ENCODE data around the gene ATXN1.

DNA sequence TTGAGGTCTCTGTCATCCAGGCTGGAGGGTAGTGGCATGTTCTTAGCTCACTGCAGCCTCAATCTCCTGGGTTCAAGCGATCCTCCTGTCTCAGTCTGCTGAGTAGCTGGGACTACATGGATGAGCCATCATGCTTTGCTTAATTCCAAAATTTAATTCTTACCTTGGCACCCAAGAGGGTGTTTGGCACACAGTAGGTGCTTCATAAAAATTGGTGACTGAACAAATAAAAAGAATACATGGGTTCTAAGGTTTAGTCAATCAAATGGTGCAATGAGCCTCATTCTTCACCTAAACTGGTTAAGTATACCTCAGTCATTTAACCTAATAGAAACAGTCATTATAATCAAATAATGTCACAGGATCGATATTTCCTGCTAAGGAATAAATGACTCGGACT is 352.5 kb downstream of the ATXN1 start:
- no peak for TF ChIP-seq POLR2A (IDR thresholded peaks at IDR 0.05; ENCODE audit: low read length)
- TF ChIP-seq GATA1 (IDR thresholded peaks at IDR 0.05; ENCODE audit: low read depth, low read length), result no peak
